Endothelial cell (in vitro differentiated cells): ENCODE measurements around the gene PNPO. TPM values are rescaled to one million over a fixed set of nuclear protein-coding genes. Genes with fewer than 3 reads are reported as not detected.
A peak's percentile ranks its signal among the peaks of the same experiment; 100 is the strongest.

Experiments used
- DNase-seq: peaks from one replicate; pipeline ENCODE4 v3.0.0; 2021; ENCODE audit warnings: low spot score
- H3K27ac Mint-ChIP-seq: one replicate; pipeline ENCODE4 v1.8.0; 2021; ENCODE audit warnings: mixed read lengths, inconsistent platforms; ENCODE audit not compliant: unreplicated experiment
- H3K27me3 Mint-ChIP-seq: one replicate; pipeline ENCODE4 v1.8.0; 2021; ENCODE audit warnings: mild to moderate bottlenecking, moderate library complexity, mixed read lengths, inconsistent platforms; ENCODE audit not compliant: unreplicated experiment
- H3K36me3 Mint-ChIP-seq: one replicate; pipeline ENCODE4 v1.8.0; 2021; ENCODE audit warnings: mild to moderate bottlenecking, low read depth, mixed read lengths, inconsistent platforms; ENCODE audit not compliant: unreplicated experiment
- H3K4me1 Mint-ChIP-seq: one replicate; pipeline ENCODE4 v1.8.0; 2021; ENCODE audit warnings: mild to moderate bottlenecking, mixed read lengths, inconsistent platforms; ENCODE audit not compliant: unreplicated experiment
- H3K4me3 Mint-ChIP-seq: one replicate; pipeline ENCODE4 v1.8.0; 2021; ENCODE audit warnings: mild to moderate bottlenecking, mixed read lengths, inconsistent platforms; ENCODE audit not compliant: unreplicated experiment
- H3K9me3 Mint-ChIP-seq: one replicate; pipeline ENCODE4 v1.8.0; 2021; ENCODE audit warnings: mixed read lengths, inconsistent platforms; ENCODE audit not compliant: unreplicated experiment
- total RNA-seq: library from RNA; stranded (reverse); fragmentation: NEBNext Ultra II Directional; extraction: Animal tissue kit (Norgen Biotek cat#: 25700); gene quantifications from one replicate; pipeline ENCODE4 v1.2.1, GENCODE V29; 2021; ENCODE audit not compliant: unreplicated experiment
- TF ChIP-seq, protein P1 (sequence below): fragments of 200-600 bp; sonication (generic); IDR thresholded peaks from one replicate; pipeline ENCODE4 v1.5.0; 2021; ENCODE audit warnings: antibody characterized with exemption; ENCODE audit not compliant: unreplicated experiment

Gene PNPO
- total RNA-seq, 1 donor from 2014 or later = 16.4 TPM

DNA sequence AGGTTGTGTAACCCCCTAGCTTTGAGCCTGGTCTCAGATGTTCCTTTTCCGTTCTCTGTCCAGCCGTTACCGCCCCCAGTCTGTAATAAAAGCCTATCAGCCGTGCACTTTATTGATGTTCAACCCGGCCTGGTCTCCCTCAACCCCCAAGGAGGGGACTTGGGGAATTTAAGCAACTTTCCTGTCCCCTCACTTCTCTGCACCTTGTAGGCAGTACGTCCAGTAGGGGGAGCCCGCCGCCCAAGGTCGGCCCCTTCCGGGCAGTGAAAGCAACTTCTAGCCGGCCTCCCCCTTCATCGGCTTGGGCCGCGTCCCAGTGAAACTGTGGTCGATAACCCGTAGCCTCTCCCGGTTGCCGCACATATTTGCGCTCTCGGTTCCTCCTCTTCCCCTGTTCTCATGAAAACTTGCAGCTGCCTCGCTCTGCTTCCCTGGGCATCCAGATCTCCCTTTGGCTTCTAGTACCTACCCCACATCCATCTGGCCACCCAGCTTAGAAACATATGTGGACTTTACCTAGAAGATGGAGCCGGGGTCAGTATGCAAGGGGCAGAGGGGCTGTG lies 7.9 kb downstream of the PNPO start:
- Mint-ChIP-seq H3K36me3 (peaks cover 4% of the 10 kb centered on the region), H3K4me1 (peaks cover 10% of the 10 kb centered on the region), H3K27me3 (peaks cover 8% of the 10 kb centered on the region), H3K4me3 (peak overlapping the region; percentile 45), H3K9me3 (no peaks in the 10 kb centered on the region), H3K27ac (no peak overlapping the region)
- TF ChIP-seq, protein P1, sequence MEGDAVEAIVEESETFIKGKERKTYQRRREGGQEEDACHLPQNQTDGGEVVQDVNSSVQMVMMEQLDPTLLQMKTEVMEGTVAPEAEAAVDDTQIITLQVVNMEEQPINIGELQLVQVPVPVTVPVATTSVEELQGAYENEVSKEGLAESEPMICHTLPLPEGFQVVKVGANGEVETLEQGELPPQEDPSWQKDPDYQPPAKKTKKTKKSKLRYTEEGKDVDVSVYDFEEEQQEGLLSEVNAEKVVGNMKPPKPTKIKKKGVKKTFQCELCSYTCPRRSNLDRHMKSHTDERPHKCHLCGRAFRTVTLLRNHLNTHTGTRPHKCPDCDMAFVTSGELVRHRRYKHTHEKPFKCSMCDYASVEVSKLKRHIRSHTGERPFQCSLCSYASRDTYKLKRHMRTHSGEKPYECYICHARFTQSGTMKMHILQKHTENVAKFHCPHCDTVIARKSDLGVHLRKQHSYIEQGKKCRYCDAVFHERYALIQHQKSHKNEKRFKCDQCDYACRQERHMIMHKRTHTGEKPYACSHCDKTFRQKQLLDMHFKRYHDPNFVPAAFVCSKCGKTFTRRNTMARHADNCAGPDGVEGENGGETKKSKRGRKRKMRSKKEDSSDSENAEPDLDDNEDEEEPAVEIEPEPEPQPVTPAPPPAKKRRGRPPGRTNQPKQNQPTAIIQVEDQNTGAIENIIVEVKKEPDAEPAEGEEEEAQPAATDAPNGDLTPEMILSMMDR = peak; percentile 78
- DNase-seq = peak; percentile 96

- peaks cover 10% of the 10 kb centered on the region for H3K4me1 Mint-ChIP-seq
- no peak for DNase-seq
Measured at GRCh38 chr17:47949946-47950345, 8.6 kb downstream of the PNPO start.

DNA sequence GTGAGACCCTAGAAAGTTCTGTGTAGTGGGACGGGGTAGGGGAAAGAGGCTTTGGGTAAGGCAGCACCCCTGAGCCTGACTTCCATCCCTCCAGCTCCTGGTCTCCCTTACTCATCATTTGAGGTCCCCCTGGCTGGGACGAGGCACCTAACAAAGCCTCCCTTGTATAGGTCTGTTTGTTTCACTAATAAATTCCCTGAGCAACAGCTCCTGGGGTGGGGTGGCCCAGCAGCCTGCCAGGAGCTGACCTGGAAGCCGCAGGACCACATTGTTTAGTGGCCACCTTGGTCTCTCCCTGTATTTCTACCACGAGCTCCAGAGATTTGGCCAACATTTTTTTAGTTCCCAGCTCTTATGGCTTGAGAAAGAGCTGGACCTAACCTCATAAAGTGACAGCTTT lies 9.1 kb downstream of the PNPO start:
- TF ChIP-seq, protein P1 = no peak
- Mint-ChIP-seq H3K27me3 (peaks cover 6% of the 10 kb centered on the region), H3K4me3 (no peak overlapping the region), H3K4me1 (peaks cover 10% of the 10 kb centered on the region), H3K27ac (no peak overlapping the region), H3K9me3 (no peaks in the 10 kb centered on the region), H3K36me3 (no peaks in the 10 kb centered on the region)
- DNase-seq = no peak

More at GRCh38 chr17:47949946-47950345, 8.6 kb downstream of the PNPO start:
- Mint-ChIP-seq H3K27me3 (peaks cover 8% of the 10 kb centered on the region), H3K9me3 (no peaks in the 10 kb centered on the region), H3K36me3 (peaks cover 2% of the 10 kb centered on the region), H3K27ac (no peak overlapping the region), H3K4me3 (no peak overlapping the region)
- TF ChIP-seq, protein P1 = no peak

DNA sequence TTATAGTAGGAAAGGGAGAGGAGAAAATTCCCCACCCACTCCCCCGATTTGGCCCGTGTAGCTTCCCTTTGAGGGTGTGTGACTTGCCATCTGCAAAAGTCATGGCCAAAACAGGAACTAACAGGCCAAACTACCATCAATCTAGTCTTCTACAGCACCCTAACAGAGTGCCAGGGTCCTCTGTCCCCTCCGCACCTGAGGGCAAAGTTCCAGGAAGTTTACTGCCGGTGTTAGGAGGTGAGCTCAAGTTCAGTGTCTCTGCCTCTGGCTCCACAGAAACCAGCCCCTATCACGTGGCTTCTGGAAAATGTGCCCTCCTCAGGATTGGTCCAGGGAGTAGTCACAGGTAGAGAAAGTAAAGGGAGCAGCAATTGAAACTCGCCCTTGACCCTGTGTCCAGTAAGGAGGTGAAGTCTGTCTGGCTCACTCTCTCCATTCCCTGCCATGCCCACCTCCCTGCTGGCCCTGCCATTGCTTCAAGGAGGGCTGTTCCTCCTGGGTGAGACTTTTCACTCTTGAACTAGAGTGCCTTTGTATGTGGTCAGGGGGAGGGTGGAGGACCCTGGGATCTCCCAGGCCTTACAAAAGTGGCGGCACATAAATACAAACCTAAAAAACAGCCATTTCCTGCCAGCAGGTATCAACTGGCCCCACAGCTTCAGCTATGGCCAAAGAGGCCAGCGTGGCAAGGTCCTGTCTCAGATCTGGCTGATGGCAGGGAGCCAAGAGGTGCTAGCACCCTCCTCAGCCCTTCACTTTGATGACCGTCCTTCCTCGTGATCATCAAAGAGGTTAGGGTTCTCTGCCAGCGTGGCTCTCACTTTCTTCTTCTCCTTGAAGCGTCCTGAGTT lies 11.0 kb downstream of the PNPO start:
- Mint-ChIP-seq H3K4me1 (peaks cover 10% of the 10 kb centered on the region), H3K27me3 (peaks cover 5% of the 10 kb centered on the region), H3K27ac (no peak overlapping the region), H3K9me3 (no peaks in the 10 kb centered on the region), H3K36me3 (no peaks in the 10 kb centered on the region), H3K4me3 (no peak overlapping the region)
- TF ChIP-seq, protein P1 = no peak
- DNase-seq = no peak

DNA sequence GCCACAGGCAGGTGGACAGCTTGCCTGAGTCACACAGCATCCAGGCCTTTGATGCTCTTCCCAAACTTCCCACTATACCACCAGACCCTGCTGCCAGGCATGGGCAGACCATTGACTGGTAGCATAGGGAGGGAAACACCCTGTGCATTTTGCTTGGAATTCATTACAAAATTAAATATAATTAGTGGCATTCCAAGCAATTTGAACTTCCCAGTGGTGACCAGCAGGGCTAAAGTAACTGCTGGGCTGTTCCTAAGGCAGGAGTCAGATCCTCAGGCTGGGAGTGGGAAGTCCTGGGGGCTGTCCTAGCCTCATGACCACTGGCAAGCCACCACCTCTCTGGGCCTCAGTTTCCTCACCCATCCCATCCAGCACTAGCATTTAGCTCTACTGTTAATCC lies 12.5 kb downstream of the PNPO start:
- no peaks in the 10 kb centered on the region for H3K9me3 Mint-ChIP-seq
- H3K4me3 Mint-ChIP-seq = no peak overlapping the region
- TF ChIP-seq, protein P1 = no peak
- DNase-seq = no peak
- H3K36me3 Mint-ChIP-seq = no peaks in the 10 kb centered on the region
- H3K4me1 Mint-ChIP-seq = peaks cover 8% of the 10 kb centered on the region
- H3K27me3 Mint-ChIP-seq = peaks cover 5% of the 10 kb centered on the region
- no peak overlapping the region for H3K27ac Mint-ChIP-seq
